Naive thymus-derived CD8-positive, alpha-beta T cell (primary cell): Measurements from ENCODE around the gene CLC. TPM values are rescaled to one million over a fixed set of nuclear protein-coding genes. Genes with fewer than 3 reads are reported as not detected.

Source experiments
- ATAC-seq, 2 donors: fragments of 150-1000 bp; cut with Tn5 transposase in 1 of 2; sonication (Bioruptor Pico), chemical (Tn5 transposase) in 1 of 2; 1 replicate in 1 of 2; 2 replicates in 1 of 2; pipeline ENCODE4 v1.10.0; 2021; ENCODE audit warnings: mild to moderate bottlenecking in 2 of 2, moderate library complexity in 2 of 2
- POLR2A ChIA-PET: fragments of 350-600 bp; sonication (Branson Sonifier 250); formaldehyde crosslinking; loops from one replicate; lab custom pipeline; 2021; ENCODE audit warnings: antibody characterized with exemption; lab: Charles Lee
- DNase-seq, 10 donors: peaks; one replicate each; pipeline versions ENCODE4 v3.0.0 to v3.0.0-alpha.2; 2020 to 2022
- H3K27ac Mint-ChIP-seq, 10 donors: one replicate each; pipeline ENCODE4 v1.8.0; 2020 to 2022; ENCODE audit warnings: mild to moderate bottlenecking in 10 of 10, mixed read lengths in 10 of 10, moderate library complexity in 4 of 10, inconsistent platforms in 1 of 10
- H3K27me3 Mint-ChIP-seq, 5 donors: one replicate each; pipeline ENCODE4 v1.8.0; 2021 to 2022; ENCODE audit warnings: mixed read lengths in 5 of 5
- H3K36me3 Mint-ChIP-seq, 3 donors: one replicate each; pipeline ENCODE4 v1.8.0; 2020 to 2022; ENCODE audit warnings: mixed read lengths in 3 of 3, mild to moderate bottlenecking in 2 of 3, inconsistent platforms in 1 of 3
- H3K4me1 Mint-ChIP-seq, 4 donors: one replicate each; pipeline ENCODE4 v1.8.0; 2021 to 2022; ENCODE audit warnings: mixed read lengths in 4 of 4
- H3K4me3 Mint-ChIP-seq, 10 donors: one replicate each; pipeline ENCODE4 v1.8.0; 2020 to 2022; ENCODE audit warnings: mild to moderate bottlenecking in 10 of 10, mixed read lengths in 10 of 10, moderate library complexity in 6 of 10, inconsistent platforms in 1 of 10
- H3K9me3 Mint-ChIP-seq, 9 donors: one replicate each; pipeline ENCODE4 v1.8.0; 2020 to 2022; ENCODE audit warnings: mixed read lengths in 9 of 9, mild to moderate bottlenecking in 3 of 9, inconsistent platforms in 1 of 9, moderate library complexity in 1 of 9
- polyA plus RNA-seq, 3 donors: library from polyadenylated mRNA; unstranded; fragments of 300-500 nt; fragmentation: Illumina TruSeq; gene quantifications; one replicate each; pipeline ENCODE4 v1.2.3, GENCODE V29; 2021
- total RNA-seq, 8 experiments: library from RNA in 2 of 8; stranded (reverse) in 2 of 8; gene quantifications; one replicate each; pipeline ENCODE4 v1.2.3 and lab custom pipeline; 2021 to 2026

The CLC gene
- total and polyA plus RNA-seq, 5 experiments from 2014 or later: not detected

DNA sequence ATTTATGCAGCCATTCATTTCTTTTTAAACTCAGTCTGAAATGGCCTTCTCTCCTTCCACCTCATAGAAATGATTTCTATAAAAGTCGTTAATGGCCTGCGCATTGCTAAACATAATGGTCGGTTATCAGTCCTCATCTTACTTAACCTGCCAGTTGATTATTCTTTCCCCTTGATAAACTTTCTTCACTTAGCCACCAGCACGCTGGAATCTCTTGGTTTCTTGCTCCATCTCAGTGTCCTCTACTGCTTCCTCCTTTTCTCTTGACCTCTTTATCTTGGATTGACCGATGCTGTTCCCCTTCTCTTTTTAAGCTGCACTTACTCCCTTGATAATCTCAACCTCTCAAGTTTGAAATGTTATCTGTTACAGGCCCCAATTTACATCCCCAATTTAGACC is 12.2 kb upstream of the CLC start:
- DNase-seq (no peak), ATAC-seq (no peak)
- Mint-ChIP-seq H3K27me3 (peaks cover 12 to 43% (median 23%) of the 10 kb centered on the region in 5 donors), H3K36me3 (no peaks in the 10 kb centered on the region), H3K4me1 (no peaks in the 10 kb centered on the region), H3K9me3 (no peaks in the 10 kb centered on the region), H3K27ac (no peak overlapping the region), H3K4me3 (no peak overlapping the region)
- POLR2A ChIA-PET: interaction anchor here (0.7 kb wide), 1 partner anchor 42 kb away, joined by 3 read pairs; no protein-coding TSS in a partner anchor

DNA sequence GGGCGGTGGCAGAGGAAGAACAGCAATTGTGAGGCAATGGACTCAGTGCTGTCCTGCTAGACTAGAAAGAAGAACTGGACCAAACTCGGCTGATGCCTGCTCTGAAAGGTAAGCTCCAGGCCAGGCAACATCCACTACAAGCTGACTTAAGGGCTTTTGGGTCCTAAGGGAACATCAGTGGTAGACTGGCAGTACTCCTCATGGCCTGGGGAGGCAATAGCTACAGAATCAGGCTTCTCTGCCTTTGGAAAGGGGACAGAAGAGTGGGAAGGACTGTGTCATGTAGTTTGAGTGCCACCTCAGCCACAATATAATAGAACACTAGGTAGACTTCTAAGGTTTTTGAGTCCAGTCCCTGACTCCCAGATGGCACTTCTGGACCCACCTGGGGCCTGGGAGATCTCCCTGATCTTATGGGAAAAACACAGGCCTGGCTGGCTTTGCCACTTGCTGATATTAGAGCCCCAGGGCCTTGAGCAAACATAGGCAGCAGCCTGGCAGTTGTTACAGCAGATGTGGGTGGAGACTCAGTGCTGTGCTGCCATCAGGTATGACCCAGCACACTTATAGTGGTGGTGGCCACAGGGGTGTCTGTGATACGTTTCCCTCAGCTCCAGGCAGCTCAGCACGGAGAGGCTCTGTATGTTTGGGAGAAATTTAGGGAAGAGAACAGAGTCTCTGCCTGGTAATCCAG is 9.2 kb upstream of the CLC start:
- peaks cover 21 to 52% (median 38%) of the 10 kb centered on the region in 5 donors for H3K27me3 Mint-ChIP-seq
- H3K4me1 Mint-ChIP-seq: no peaks in the 10 kb centered on the region
- no peaks in the 10 kb centered on the region for H3K36me3 Mint-ChIP-seq
- POLR2A ChIA-PET: no interaction called here
- H3K27ac Mint-ChIP-seq: no peak overlapping the region
- no peak overlapping the region for H3K4me3 Mint-ChIP-seq
- H3K9me3 Mint-ChIP-seq: no peaks in the 10 kb centered on the region
- DNase-seq: no peak
- ATAC-seq: no peak

DNA sequence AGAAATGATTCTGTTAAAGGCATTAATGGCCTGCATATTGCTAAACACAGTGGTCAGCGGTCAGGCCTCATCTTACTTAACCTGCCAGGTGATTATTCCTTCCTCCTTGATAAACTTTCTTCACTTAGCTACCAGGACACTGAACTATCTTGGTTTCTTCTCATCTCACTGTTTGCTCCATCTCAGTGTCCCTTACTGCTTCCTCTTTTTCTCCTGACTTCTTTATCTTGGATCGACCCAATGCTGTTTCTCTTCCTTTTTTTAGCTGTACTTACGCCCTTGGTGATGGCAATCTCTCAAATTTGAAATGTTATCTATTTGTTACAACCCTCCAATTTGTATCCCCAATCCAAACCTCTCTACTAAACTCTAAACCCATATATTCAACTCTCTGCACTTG is 7.8 kb upstream of the CLC start:
- Mint-ChIP-seq H3K9me3 (no peaks in the 10 kb centered on the region), H3K27ac (no peak overlapping the region)

DNA sequence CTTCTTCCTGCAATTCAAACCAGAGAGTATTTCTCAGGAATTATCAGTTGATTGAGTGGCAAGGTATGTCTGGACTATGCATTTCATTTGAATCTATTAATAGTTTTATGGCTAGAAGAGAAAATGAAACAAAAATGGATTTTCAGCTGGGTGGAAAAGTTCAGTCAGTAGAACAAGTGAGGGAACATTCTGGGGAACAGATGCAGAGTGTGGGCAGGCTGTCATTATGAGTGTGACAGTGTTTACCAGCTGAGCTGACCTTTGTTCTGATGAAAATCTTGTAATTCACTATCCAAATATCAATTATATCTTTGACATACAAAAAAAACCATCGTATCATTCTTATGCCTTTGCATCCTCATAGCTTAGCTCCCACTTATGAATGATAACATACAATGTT is 2.6 kb upstream of the CLC start:
- H3K9me3 Mint-ChIP-seq: no peaks in the 10 kb centered on the region

More for the DNA sequence above, 7.8 kb upstream of the CLC start:
- ATAC-seq: no peak
- H3K27me3 Mint-ChIP-seq: peaks cover 21 to 44% (median 40%) of the 10 kb centered on the region in 5 donors
- no peaks in the 10 kb centered on the region for H3K36me3 Mint-ChIP-seq
- POLR2A ChIA-PET: no interaction called here
- no peaks in the 10 kb centered on the region for H3K4me1 Mint-ChIP-seq
- no peak overlapping the region for H3K4me3 Mint-ChIP-seq
- DNase-seq: no peak

DNA sequence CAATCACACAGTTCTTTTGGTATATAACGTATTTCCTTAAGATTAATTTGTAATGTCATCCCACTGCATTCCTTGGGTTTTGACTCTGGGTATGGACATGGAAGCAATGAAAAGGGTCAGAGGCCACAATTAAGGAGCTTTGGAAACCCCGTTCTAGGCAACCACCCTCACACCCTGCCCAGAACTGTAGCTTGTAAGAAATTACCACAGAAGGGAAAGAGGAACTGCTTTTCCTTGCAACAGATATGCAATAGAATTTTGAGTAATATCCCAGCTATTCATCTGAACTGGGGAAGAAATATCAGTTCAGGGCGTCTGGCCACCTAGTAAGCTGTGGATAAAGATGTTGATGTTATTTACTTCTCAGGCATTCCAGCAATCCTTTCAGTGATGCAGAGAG is 985 bp upstream of the CLC start:
- Mint-ChIP-seq H3K9me3 (no peaks in the 10 kb centered on the region), H3K4me1 (peaks cover 0 to 3% (median 0%) of the 10 kb centered on the region in 4 donors), H3K4me3 (no peak overlapping the region), H3K27ac (no peak overlapping the region), H3K27me3 (peaks cover 11 to 33% (median 30%) of the 10 kb centered on the region in 5 donors), H3K36me3 (no peaks in the 10 kb centered on the region)
- POLR2A ChIA-PET: no interaction called here
- ATAC-seq: no peak
- no peak for DNase-seq

More for the DNA sequence above, 2.6 kb upstream of the CLC start:
- POLR2A ChIA-PET: no interaction called here
- H3K4me1 Mint-ChIP-seq: peaks cover 0 to 3% (median 0%) of the 10 kb centered on the region in 4 donors
- H3K36me3 Mint-ChIP-seq: no peaks in the 10 kb centered on the region
- no peak overlapping the region for H3K27ac Mint-ChIP-seq
- DNase-seq (no peak), ATAC-seq (no peak)
- H3K27me3 Mint-ChIP-seq: peaks cover 16 to 38% (median 33%) of the 10 kb centered on the region in 5 donors
- H3K4me3 Mint-ChIP-seq: no peak overlapping the region

DNA sequence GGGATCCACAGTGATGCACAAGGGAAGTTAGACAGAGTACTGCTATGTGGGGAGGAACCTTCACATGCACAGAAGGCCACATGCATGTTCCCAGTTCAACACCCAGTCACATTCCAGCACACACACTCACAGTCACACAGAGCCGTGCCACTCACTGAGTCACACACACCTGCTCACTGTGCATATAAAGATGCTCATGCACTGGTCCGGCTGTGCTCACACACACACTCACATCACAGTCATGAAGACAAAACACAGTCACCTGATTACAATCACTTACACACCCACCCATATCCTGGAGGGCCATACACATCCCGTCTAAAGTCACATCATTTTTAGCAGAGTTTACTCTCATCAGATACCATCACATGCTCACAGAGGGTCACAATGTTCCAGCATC is 478 bp downstream of the CLC start:
- peaks cover 0 to 3% (median 0%) of the 10 kb centered on the region in 9 donors for H3K9me3 Mint-ChIP-seq
- ATAC-seq (no peak), DNase-seq (no peak)

DNA sequence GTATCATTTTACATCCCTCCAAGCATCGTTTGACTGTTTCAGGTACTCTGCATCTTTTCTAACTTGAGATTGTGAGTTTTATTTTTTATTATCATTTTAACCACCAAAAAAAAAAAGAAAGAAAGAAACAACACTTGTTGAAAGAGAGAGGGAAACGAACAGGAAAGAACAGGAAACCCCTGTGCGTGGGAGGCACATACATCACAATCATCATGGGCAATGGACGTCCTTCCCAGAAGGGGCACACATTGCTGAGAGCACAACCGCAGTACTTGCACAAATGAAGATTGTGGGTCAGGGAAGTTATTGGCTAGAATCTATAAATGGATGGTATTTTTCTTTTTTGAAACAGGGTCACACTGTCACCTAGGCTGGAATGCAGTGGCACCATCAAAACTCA is 1.7 kb downstream of the CLC start:
- peaks cover 0 to 3% (median 0%) of the 10 kb centered on the region in 4 donors for H3K4me1 Mint-ChIP-seq

More for the DNA sequence above, 478 bp downstream of the CLC start:
- POLR2A ChIA-PET: no interaction called here
- no peak overlapping the region for H3K4me3 Mint-ChIP-seq
- H3K27ac Mint-ChIP-seq: peak overlapping the region in 1 of 10 donors; percentile 11
- H3K36me3 Mint-ChIP-seq: peaks cover 0 to 2% (median 0%) of the 10 kb centered on the region in 3 donors
- peaks cover 0 to 3% (median 0%) of the 10 kb centered on the region in 4 donors for H3K4me1 Mint-ChIP-seq
- peaks cover 4 to 22% (median 21%) of the 10 kb centered on the region in 5 donors for H3K27me3 Mint-ChIP-seq

DNA sequence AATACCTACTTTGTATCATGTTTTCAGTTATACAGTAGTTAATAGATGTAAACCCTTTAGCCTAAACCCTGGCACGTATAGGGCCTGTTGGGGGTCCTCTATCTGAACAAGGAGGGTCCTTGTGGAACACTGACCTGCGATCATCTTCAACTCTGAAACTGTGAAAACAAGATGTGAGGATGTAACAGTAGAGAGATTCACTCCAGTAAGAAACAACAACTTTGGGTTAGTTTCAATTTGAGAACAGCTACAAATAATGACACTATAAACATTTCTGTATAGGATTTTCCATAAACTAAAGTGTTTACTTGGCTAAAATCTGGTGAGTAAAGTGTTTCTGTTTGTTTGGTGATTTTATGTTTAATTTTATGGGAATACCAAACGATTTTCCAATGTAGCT is 2.1 kb downstream of the CLC start:
- POLR2A ChIA-PET: no interaction called here
- no peak for ATAC-seq
- peaks cover 0 to 3% (median 0%) of the 10 kb centered on the region in 4 donors for H3K4me1 Mint-ChIP-seq
- H3K36me3 Mint-ChIP-seq: peaks cover 0 to 2% (median 0%) of the 10 kb centered on the region in 3 donors
- H3K4me3 Mint-ChIP-seq: no peak overlapping the region
- no peak for DNase-seq
- no peak overlapping the region for H3K27ac Mint-ChIP-seq
- H3K9me3 Mint-ChIP-seq: peaks cover 0 to 6% (median 0%) of the 10 kb centered on the region in 9 donors
- peaks cover 4 to 21% (median 17%) of the 10 kb centered on the region in 5 donors for H3K27me3 Mint-ChIP-seq

More for the DNA sequence above, 1.7 kb downstream of the CLC start:
- Mint-ChIP-seq H3K27me3 (peaks cover 4 to 21% (median 17%) of the 10 kb centered on the region in 5 donors), H3K36me3 (peaks cover 0 to 2% (median 0%) of the 10 kb centered on the region in 3 donors), H3K9me3 (peaks cover 0 to 6% (median 0%) of the 10 kb centered on the region in 9 donors), H3K4me3 (no peak overlapping the region), H3K27ac (peak overlapping the region in 1 of 10 donors; percentile 35)
- POLR2A ChIA-PET: no interaction called here
- ATAC-seq: no peak
- no peak for DNase-seq

DNA sequence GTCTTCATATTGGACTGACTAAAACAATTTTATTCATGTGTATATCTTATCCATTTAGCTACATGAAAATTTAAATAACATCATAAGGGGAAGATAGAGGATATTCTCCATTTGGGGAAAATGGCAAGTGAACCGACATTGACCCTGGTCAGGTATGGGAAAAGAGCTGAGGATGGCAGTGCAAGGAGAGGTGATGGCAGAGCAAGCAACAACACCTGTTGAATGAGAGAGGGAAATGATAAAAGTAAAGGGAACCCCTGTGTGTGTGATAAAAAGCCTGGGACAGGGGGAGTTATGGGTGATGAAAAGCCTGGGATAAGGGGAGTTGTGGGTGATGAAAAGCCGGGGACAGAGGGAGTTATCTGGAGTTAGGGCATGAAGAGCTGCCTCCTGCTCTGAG is 4.0 kb downstream of the CLC start:
- Mint-ChIP-seq H3K27me3 (peaks cover 6 to 34% (median 17%) of the 10 kb centered on the region in 5 donors), H3K4me1 (peaks cover 0 to 3% (median 0%) of the 10 kb centered on the region in 4 donors), H3K4me3 (no peak overlapping the region), H3K9me3 (peaks cover 0 to 6% (median 0%) of the 10 kb centered on the region in 9 donors), H3K36me3 (peaks cover 0 to 2% (median 0%) of the 10 kb centered on the region in 3 donors), H3K27ac (no peak overlapping the region)
- DNase-seq (no peak), ATAC-seq (no peak)
- POLR2A ChIA-PET: no interaction called here

DNA sequence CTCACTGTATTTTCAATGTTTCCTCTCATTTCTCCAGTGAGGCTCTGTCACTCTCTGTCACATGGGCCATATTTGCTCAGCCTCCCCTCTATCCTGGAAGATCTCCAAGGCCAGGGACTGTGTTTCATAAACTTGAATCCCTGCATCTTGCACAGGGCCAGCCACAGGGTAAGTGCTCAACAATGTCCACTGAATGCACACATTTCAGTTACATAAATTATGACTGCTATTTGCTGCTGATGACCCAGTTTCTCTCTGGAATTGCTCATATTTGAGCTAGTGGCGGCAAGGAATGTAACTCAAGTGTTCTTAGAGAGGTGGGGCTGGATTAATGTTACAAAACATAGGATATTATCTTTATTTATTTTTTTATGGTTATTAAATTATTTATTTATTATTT is 6.1 kb downstream of the CLC start:
- Mint-ChIP-seq H3K27ac (no peak overlapping the region), H3K9me3 (peaks cover 0 to 6% (median 0%) of the 10 kb centered on the region in 9 donors), H3K27me3 (peaks cover 11 to 33% (median 22%) of the 10 kb centered on the region in 5 donors), H3K4me3 (no peak overlapping the region), H3K4me1 (peaks cover 0 to 3% (median 0%) of the 10 kb centered on the region in 4 donors), H3K36me3 (peaks cover 0 to 2% (median 0%) of the 10 kb centered on the region in 3 donors)
- ATAC-seq (no peak), DNase-seq (no peak)
- POLR2A ChIA-PET: no interaction called here

DNA sequence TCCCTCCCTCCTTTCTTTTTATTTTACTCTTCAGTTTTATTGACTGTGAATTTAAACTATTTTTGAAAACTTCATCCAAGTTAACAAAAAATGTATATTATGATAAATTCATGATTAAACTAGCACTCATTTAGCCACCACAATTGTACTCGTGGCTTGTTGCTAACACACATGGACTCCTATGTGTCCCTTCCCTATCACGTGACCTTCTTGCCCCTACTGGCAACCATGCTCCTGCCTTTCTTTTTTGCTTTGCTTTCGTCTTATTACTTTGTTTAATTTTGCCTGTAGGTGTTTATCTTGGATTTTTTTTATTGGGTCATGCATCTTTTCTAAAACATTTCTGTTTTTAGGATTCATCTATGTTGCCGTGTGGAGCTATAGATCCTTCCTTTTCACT is 8.2 kb downstream of the CLC start:
- H3K4me1 Mint-ChIP-seq: no peaks in the 10 kb centered on the region
- peaks cover 0 to 6% (median 0%) of the 10 kb centered on the region in 9 donors for H3K9me3 Mint-ChIP-seq
- no peak overlapping the region for H3K27ac Mint-ChIP-seq
- H3K27me3 Mint-ChIP-seq: peaks cover 13 to 40% (median 26%) of the 10 kb centered on the region in 5 donors
- POLR2A ChIA-PET: no interaction called here
- ATAC-seq (no peak), DNase-seq (no peak)
- H3K4me3 Mint-ChIP-seq: no peak overlapping the region
- peaks cover 0 to 2% (median 0%) of the 10 kb centered on the region in 3 donors for H3K36me3 Mint-ChIP-seq

DNA sequence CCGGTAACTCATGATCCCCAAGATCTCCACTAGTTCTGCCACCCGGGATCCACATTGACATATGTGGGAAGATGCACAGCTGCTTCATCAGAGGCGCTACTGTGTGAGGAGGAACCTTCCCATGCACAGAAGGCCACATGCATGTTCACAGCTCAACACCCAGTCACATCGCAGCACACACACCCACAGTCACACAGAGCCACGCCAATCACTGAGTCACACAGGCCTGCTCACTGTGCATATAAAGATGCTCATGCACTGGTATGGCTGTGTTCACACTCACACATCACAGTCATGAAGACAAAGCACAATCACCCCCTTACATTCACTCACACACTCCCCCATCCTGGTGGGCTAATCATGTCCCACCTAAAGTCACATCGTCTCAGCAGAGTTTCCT is 9.8 kb downstream of the CLC start:
- H3K9me3 Mint-ChIP-seq: peaks cover 0 to 5% (median 0%) of the 10 kb centered on the region in 9 donors
- no peak for ATAC-seq
- H3K4me3 Mint-ChIP-seq: no peak overlapping the region
- POLR2A ChIA-PET: no interaction called here
- peaks cover 0 to under 1% (median 0%) of the 10 kb centered on the region in 3 donors for H3K36me3 Mint-ChIP-seq
- peaks cover 13 to 55% (median 31%) of the 10 kb centered on the region in 5 donors for H3K27me3 Mint-ChIP-seq
- DNase-seq: no peak
- H3K27ac Mint-ChIP-seq: no peak overlapping the region
- no peaks in the 10 kb centered on the region for H3K4me1 Mint-ChIP-seq

DNA sequence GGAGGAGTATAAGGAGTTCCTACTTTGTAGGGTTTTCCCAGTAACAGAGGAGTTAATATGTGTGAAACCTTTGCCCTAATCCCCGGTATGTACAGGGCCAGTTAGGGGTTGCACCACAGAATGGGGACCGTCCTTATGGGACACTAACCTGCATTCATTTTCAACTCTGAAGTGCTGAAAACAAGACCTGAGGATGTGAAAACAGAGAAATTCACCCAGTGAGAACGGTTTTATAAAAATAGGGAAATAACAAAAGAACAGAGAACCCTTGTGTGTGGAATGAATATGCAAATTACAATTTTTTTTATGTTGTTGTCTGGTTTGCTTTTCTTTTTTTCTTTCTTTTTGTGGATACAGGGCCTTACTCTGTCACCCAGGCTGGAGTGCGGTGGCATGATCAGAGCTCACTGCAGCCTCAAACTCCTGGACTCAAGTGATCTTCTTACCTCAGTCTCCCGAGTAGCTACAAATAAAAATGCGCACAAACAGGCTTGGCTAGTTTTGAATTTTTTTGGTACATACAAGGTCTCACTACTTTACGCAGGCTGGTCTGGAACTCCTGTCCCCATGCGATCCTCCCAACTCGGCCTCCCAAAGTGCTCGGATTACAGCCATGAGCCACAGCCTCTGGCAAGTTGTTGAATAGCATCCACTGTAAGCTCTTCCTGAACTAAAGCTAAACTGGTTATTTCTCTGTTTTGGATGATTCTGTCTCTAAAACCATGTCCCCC is 10.6 kb downstream of the CLC start:
- Mint-ChIP-seq H3K27ac (no peak overlapping the region), H3K9me3 (peaks cover 0 to 4% (median 0%) of the 10 kb centered on the region in 9 donors), H3K4me1 (no peaks in the 10 kb centered on the region), H3K36me3 (no peaks in the 10 kb centered on the region), H3K4me3 (no peak overlapping the region), H3K27me3 (peaks cover 15 to 63% (median 39%) of the 10 kb centered on the region in 5 donors)
- POLR2A ChIA-PET: no interaction called here
- DNase-seq: no peak
- no peak for ATAC-seq
